Neutrophil (primary cell): Measurements from ENCODE around the gene ZNF549.

Experiments used
- H3K27ac ChIP-seq: fragments of 200-600 bp; sonication (generic); 2 replicates; pipeline ENCODE4 v1.5.1; 2016; ENCODE audit warnings: mild to moderate bottlenecking, moderate library complexity
- H3K27me3 ChIP-seq: fragments of 200-600 bp; sonication (generic); 2 replicates; pipeline ENCODE4 v1.6.0; 2016; ENCODE audit warnings: mild to moderate bottlenecking
- H3K36me3 ChIP-seq: fragments of 200-600 bp; sonication (generic); 2 replicates; pipeline ENCODE4 v1.5.1; 2017
- H3K4me1 ChIP-seq, 2 experiments: fragments of 200-600 bp in 1 of 2; sonication (generic) in 1 of 2; 1 replicate in 1 of 2; 2 replicates in 1 of 2; pipeline versions ENCODE4 v1.5.1 to v1.6.1; 2013 to 2016; ENCODE audit warnings: low read depth in 1 of 2, low read length in 1 of 2, mild to moderate bottlenecking in 1 of 2, moderate library complexity in 1 of 2; ENCODE audit not compliant: control insufficient read depth in 1 of 2, insufficient read depth in 1 of 2
- H3K4me3 ChIP-seq, 2 experiments: fragments of 200-600 bp in 1 of 2; sonication (generic) in 1 of 2; 1 replicate in 1 of 2; 2 replicates in 1 of 2; pipeline ENCODE4 v1.5.1; 2013 to 2016; ENCODE audit warnings: low read depth in 1 of 2, low read length in 1 of 2, mild to moderate bottlenecking in 1 of 2, moderate library complexity in 1 of 2
- H3K9me3 ChIP-seq: fragments of 200-600 bp; sonication (generic); 2 replicates; pipeline ENCODE4 v1.5.1; 2016
- TF ChIP-seq, protein P1 (sequence below): fragments of 200-600 bp; sonication (generic); IDR thresholded peaks from 2 replicates; pipeline ENCODE4 v1.5.1; 2016; ENCODE audit warnings: antibody characterized with exemption

ZNF549 gene

DNA sequence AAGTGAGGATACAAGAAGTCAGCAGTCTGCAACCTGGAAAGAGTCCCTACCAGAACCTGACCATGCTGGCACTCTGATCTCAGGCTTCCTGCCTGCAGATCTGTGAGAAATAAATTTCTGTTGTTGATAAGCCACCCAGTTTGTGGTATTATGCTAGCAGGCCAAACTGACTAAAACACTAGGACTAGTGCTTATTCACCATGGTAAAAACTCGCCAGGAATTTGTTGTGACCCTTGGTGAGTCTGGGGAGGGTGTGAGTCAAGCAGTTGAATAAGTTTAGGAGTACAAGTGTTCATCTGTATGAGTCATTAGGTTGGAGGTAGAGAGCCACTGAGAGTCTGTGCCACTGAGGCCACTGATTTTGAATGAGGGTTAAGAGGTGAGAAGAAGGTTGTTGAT, 60.4 kb downstream of the ZNF549 start:
- Histone ChIP-seq H3K4me3 (no peak overlapping the region), H3K9me3 (peaks cover 33% of the 10 kb centered on the region), H3K27ac (no peak overlapping the region), H3K27me3 (peaks cover 8% of the 10 kb centered on the region), H3K36me3 (no peaks in the 10 kb centered on the region), H3K4me1 (peaks cover 9 to 13% of the 10 kb centered on the region in 2 experiments)
- TF ChIP-seq, protein P1, sequence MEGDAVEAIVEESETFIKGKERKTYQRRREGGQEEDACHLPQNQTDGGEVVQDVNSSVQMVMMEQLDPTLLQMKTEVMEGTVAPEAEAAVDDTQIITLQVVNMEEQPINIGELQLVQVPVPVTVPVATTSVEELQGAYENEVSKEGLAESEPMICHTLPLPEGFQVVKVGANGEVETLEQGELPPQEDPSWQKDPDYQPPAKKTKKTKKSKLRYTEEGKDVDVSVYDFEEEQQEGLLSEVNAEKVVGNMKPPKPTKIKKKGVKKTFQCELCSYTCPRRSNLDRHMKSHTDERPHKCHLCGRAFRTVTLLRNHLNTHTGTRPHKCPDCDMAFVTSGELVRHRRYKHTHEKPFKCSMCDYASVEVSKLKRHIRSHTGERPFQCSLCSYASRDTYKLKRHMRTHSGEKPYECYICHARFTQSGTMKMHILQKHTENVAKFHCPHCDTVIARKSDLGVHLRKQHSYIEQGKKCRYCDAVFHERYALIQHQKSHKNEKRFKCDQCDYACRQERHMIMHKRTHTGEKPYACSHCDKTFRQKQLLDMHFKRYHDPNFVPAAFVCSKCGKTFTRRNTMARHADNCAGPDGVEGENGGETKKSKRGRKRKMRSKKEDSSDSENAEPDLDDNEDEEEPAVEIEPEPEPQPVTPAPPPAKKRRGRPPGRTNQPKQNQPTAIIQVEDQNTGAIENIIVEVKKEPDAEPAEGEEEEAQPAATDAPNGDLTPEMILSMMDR: no peak

DNA sequence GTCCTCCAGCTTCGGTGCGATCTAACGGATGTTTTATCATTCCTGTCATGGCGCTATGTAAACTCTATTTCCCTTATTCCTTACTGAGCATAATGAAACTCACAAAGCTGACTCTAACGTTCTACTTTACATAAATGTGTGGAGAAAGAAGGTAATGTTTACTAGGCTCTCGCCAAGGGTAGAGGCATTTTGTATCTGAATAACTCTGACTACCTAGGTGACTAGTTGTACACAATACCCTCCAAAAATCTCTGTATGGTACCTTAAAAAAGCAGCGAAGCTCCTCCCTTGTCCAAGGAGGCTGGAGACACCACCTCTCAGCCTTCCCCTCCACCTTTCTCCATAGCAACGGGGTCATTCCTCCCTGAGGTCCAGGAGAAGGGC, 72.2 kb downstream of the ZNF549 start:
- Histone ChIP-seq H3K27ac (no peak overlapping the region), H3K27me3 (no peaks in the 10 kb centered on the region), H3K4me1 (peaks cover 11% of the 10 kb centered on the region in 2 experiments), H3K4me3 (peak overlapping the region; percentile 61 to 77), H3K36me3 (no peaks in the 10 kb centered on the region), H3K9me3 (no peaks in the 10 kb centered on the region)
- TF ChIP-seq, protein P1: no peak

DNA sequence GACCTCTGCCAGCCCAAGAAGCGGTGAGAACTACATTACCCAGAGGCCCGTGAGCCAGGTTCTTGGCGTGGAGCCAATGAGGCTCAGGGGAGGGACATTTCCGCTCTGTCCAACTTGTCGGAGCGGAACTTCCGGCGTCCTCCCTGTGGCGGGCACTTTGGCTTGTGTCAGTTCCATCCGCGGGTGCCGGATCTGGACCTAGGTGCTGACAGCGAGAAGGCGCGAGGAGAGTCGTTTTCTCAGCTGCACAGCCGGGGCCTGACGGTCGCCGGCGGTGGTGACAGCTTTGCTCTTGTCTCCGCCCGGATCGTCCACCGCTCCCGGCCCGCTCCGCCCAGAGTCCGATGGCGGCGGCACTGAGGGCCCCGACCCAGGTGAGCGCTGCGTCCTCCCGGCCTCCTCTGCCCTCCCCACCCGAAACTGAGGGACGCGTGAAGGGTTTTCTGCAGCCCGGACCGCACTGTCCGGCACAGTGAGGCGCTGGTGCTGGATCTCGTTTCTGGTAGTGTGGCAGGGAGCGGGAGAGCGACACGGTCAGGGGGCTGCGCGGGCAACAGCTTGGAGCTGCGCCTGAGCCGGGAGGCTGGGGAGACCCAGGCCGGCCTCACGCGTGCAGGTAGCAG, 72.7 kb downstream of the ZNF549 start, which contains the start of gene ZNF530:
Gene ZNF530 (plus strand): TSS at position 125 of the 623 bp plus-strand sequence. CDS start 4,461 bp downstream, outside the sequence.
- Histone ChIP-seq H3K36me3 (no peaks in the 10 kb centered on the region), H3K27me3 (no peaks in the 10 kb centered on the region), H3K9me3 (no peaks in the 10 kb centered on the region), H3K27ac (no peak within 1 kb of the TSS), H3K4me1 (peaks cover 11% of the 10 kb centered on the region in 2 experiments), H3K4me3 (peak within 1 kb of the TSS; percentile 61 to 77)
- TF ChIP-seq, protein P1: no peak

DNA sequence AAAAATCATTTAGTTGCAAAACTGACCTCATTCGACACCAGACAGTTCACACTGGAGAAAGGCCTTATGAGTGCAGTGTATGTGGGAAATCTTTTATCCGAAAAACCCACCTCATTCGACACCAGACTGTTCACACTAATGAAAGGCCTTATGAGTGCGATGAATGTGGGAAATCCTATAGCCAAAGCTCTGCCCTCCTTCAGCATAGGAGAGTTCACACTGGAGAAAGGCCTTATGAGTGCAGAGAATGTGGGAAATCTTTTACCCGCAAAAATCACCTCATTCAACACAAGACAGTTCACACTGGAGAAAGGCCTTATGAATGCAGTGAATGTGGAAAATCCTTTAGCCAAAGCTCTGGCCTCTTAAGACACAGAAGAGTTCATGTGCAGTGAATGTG, 79.8 kb downstream of the ZNF549 start:
- H3K27ac ChIP-seq: no peak overlapping the region
- peaks cover 10% of the 10 kb centered on the region for H3K36me3 ChIP-seq
- H3K4me1 ChIP-seq: no peaks in the 10 kb centered on the region
- no peaks in the 10 kb centered on the region for H3K27me3 ChIP-seq
- no peak overlapping the region for H3K4me3 ChIP-seq
- TF ChIP-seq, protein P1: no peak
- H3K9me3 ChIP-seq: peaks cover 25% of the 10 kb centered on the region
